Astrocyte of the spinal cord (primary cell): ENCODE data around the gene COMMD10.

ENCODE experiments used
- DNase-seq: peaks from one replicate; pipeline ENCODE4 v3.0.0; 2011; ENCODE audit warnings: low read depth, low spot score
- H3K4me3 ChIP-seq: 2 replicates; pipeline ENCODE4 v1.5.1; 2011; ENCODE audit warnings: low read depth, mild to moderate bottlenecking, low read length, moderate library complexity
- in situ Hi-C: cut with HindIII; loops from 2 replicates; pipeline ENCODE4 v1.10.0; 2017; ENCODE audit warnings: low sequenced_read_pairs
- TF ChIP-seq, protein P1 (sequence below): IDR thresholded peaks from 2 replicates; pipeline ENCODE4 v1.5.1; 2012; ENCODE audit warnings: low read depth, mild to moderate bottlenecking, low read length, inconsistent platforms

Gene COMMD10

DNA sequence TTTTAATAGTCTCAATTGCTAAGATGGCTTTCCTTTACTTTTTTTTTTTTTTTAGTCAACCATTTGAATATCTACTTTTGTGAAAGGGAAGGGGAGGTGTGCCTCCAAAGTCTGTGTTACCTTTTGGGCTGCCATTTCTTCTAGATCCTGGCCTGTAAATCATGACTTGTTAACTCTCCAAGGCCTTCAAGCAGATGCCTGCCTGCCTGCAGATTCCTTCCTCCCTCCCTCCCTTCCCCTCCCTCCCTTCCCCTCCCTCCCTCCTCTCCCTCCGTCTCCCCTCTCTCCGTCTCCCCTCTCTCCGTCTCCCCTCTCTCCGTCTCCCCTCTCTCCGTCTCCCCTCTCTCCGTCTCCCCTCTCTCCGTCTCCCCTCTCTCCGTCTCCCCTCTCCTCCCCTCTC is 73.1 kb downstream of the COMMD10 start:
- in situ Hi-C loops, result no loop called here
- DNase-seq, result no peak
- TF ChIP-seq, protein P1, sequence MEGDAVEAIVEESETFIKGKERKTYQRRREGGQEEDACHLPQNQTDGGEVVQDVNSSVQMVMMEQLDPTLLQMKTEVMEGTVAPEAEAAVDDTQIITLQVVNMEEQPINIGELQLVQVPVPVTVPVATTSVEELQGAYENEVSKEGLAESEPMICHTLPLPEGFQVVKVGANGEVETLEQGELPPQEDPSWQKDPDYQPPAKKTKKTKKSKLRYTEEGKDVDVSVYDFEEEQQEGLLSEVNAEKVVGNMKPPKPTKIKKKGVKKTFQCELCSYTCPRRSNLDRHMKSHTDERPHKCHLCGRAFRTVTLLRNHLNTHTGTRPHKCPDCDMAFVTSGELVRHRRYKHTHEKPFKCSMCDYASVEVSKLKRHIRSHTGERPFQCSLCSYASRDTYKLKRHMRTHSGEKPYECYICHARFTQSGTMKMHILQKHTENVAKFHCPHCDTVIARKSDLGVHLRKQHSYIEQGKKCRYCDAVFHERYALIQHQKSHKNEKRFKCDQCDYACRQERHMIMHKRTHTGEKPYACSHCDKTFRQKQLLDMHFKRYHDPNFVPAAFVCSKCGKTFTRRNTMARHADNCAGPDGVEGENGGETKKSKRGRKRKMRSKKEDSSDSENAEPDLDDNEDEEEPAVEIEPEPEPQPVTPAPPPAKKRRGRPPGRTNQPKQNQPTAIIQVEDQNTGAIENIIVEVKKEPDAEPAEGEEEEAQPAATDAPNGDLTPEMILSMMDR, result no peak
- no peak overlapping the region for H3K4me3 ChIP-seq

DNA sequence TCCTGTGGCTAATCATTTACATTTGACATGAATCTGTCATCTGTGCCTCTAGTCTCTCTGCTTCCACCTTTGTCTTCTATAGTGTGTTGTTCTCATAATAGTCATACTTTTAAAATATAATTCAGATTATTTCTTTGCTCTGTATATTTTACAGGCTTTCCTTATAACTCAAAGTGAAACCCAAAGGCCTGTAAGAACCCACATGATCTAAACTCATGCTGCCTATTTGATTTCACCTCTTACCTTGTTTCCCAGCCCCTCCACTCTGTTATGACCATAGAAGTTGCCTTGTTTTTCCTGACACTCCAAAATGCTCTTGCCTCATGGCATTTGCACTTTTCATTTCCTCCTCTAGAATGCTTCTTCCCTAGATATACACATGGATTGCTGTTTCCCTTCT is 74.2 kb downstream of the COMMD10 start:
- no peak for DNase-seq
- no peak overlapping the region for H3K4me3 ChIP-seq
- in situ Hi-C loops, result no loop called here
- TF ChIP-seq, protein P1, result no peak

DNA sequence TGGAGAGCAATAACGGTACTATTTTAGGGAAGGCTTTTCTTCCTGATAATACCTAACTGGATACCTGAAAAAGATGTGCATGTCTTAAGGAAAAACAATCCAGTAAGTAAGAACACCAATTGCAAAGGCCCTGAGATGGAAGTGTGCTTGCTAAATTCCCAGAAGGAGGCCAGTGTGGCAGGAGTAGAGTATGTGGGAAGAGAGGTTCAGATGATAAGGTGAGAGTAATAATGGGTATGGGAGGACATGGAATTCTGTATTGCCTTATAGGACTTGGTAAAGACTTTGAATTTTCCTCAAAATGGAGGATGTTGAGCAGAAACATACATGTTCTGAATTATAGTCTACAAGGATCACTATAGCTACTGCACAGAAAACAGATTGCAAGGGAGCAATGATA is 89.3 kb downstream of the COMMD10 start:
- TF ChIP-seq, protein P1, result no peak
- no peak for DNase-seq
- in situ Hi-C loops, result no loop called here
- no peak overlapping the region for H3K4me3 ChIP-seq

DNA sequence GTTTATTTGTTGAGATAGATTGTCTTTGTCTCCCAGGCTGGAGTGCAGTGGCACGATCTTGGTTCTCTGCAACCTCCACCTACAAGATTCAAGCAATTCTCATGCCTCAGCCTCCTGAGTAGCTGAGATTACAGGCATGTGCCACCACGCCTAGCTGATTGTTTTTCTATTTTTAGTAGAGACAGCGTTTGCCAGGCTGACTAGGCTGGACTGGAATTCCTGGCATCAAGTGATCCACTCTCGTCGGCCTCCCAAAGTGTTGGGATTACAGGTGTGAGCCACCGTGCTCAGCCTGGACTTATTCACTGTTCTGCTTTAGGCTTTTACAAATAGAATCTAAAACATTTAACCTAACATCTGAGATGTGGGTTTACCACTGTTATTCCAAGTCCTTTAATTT is 91.3 kb downstream of the COMMD10 start:
- H3K4me3 ChIP-seq, result no peak overlapping the region
- in situ Hi-C loops, result no loop called here
- peak; percentile 2 for DNase-seq
- TF ChIP-seq, protein P1, result no peak

DNA sequence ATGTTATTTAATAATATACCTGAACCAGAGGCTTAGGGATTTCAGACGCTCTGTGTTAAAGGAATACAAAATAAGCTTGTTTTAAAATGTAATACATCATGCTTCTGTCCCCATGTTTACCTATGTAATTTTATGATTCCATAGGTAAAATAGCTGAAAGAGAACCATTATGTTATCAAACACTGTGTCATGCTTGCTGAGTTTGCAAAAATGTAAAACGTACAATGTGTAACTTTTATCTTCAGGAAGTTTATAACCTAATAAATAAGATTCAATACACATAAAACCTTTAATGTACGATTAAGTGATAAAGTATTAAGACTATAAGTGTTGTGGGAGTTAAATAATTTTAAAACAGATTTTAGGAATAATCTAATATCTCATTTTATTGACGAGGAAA is 94.1 kb downstream of the COMMD10 start:
- no peak overlapping the region for H3K4me3 ChIP-seq
- DNase-seq, result no peak
- in situ Hi-C loops, result no loop called here
- TF ChIP-seq, protein P1, result no peak

DNA sequence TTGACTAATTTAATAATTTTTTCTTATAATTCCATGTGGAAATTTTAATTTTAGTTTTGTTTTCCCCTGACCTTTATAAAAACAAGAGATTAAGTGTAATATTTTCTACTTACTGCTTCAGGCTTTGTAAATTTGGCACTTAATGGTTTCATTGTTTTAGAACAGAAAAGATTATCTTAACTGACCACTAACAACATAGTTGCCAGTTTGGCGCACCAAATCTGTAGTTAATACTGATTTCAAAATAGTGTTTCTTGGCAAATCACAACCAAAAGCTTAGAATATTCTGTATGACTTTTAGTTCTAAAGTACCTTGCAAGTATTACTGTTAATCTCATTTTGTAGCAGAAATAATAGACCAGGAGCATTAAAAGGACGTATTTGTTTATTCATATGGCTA is 124.3 kb downstream of the COMMD10 start:
- TF ChIP-seq, protein P1, result no peak
- H3K4me3 ChIP-seq, result no peak overlapping the region
- in situ Hi-C loops, result no loop called here
- no peak for DNase-seq

DNA sequence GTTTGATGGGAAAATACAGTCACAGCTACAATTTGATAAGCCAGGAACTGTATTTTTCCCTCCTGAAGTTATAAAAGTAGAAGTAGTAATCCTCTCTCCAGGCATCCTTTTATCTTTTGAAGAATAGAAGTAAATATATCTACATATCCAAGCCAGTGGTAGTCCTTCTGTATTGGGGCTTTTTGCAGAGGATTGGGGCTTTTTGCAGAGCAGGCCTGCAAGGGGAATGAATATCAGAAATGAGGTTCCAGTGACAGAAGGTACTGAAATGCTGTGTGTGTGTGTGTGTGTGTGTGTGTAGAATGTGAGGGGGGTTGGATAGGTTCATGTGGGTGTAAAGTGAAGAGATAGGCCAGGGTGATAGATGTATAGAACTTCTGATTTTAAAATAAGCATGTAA is 127.4 kb downstream of the COMMD10 start:
- DNase-seq, result no peak
- TF ChIP-seq, protein P1, result no peak
- in situ Hi-C loops, result no loop called here
- H3K4me3 ChIP-seq, result no peak overlapping the region
